Posterior vena cava (tissue), 2 donors: ENCODE data around the gene GPR62. TPM values are rescaled to one million over a fixed set of nuclear protein-coding genes. Genes with fewer than 3 reads are reported as not detected.

Experiments
- DNase-seq: peaks from one replicate; pipeline ENCODE4 v3.0.0-alpha.2; 2020; ENCODE audit warnings: low spot score
- intact Hi-C, 2 donors: fragments of 100-400 bp; cut with DNase I; formaldehyde crosslinking; loops; one replicate each; pipeline versions ENCODE4 v1.14.1 to v1.14.2; 2022 to 2023
- total RNA-seq, 2 donors: library from RNA; stranded (reverse); fragmentation: NEBNext Ultra II Directional; extraction: Animal tissue kit (Norgen Biotek cat#: 25700); gene quantifications; one replicate each; pipeline ENCODE4 v1.2.1, GENCODE V29; 2021
- donor health status: DM: yes; HTN: yes; CAD: no.
- donor health status: DM: yes; HTN: yes; CAD: no.

The GPR62 gene
- total RNA-seq, 2 donors from 2014 or later = not detected

DNA sequence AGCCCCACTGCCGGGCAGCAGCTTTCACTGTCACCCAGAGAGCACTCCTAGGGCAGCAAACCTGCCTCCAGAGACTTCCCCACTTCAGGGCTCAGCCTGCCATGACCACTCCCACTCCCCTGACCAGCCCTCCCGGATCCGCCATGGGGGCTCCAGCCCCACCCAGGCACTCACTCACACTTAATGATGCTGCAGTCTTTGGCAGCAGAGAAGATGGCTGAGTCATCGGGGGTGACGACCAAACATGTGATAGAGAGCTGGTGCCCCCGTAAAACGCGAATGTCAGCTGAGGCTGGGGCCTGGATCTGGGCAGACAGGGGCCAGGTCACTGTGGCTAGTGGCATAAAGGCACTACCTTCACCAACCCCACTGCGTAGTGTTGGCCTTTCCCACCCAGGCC lies 18.2 kb upstream of the GPR62 start:
- intact Hi-C loops = no loop called here

DNA sequence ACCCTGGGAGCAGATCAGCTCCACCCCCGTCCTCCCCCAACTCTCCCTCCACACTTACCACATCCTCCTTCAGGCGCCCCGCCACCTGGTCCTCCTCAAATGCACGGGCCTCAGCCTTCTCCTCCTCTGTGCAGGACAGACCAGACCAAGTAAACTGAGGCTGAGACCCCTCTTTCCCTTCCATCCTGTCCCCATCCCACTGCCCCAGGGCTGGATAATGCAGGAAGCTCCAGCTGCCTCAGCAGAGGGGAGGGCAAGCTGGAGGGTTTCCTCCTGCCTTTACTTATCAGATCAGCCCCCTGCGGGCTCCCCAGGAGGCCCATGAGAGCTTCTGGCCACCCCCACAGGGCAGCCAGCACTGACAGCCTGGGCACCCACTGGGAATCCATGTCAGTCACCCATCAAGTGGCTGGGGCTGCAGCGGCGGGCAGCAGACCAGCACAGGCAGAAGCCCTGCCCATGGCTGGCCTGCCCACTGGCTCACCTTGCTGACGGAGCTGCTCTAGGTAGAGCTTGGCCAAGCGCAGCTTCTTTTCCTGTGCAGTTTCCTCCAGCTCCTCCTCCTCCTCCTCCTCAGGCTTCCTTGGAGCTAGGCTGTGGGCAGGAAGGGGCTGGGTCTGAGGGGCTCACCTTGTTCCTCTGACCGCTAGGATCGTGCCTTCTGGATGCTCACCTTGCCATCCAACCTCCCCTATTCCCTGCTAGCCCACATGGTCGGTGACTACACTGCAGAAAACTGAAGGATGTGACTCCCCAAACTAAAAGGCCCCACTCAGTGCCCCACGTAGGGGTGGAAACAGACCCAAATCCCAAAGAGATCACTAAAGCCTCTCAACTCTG lies 17.4 kb upstream of the GPR62 start:
- DNase-seq = peak; percentile 74
- intact Hi-C loops = no loop called here

More for the DNA sequence above, 18.2 kb upstream of the GPR62 start:
- peak; percentile 62 for DNase-seq

DNA sequence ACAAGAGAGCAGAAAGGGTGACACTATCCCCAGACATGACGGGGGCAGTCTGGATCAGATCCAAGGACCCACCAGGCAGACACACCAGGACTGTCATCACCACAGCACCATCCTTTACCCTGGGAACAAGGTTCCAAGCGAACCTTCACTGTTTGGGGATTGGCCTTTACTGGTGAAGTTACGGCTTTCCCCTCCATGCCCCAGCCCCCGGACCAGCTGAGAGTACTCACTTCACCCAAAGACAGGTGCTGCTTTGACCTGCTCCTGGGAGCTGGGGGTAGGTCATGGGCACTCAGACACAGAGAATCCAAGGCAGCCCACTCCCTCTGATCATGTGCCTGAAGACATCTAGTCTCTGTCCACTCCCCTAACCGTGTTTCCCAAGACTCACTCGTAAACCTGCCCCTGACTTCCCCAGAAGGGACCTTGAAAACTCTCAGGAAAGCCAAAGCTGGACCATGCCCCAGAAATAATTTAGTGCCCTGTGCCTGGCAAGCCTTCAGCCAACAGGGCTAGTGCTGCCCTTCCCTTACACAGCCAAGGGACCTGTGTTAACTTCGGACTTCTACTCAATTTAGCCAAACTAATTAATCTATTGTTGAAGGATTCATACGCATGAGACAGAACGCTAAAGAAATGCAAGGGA lies 16.3 kb upstream of the GPR62 start:
- peak; percentile 38 for DNase-seq
- intact Hi-C loops = no loop called here

DNA sequence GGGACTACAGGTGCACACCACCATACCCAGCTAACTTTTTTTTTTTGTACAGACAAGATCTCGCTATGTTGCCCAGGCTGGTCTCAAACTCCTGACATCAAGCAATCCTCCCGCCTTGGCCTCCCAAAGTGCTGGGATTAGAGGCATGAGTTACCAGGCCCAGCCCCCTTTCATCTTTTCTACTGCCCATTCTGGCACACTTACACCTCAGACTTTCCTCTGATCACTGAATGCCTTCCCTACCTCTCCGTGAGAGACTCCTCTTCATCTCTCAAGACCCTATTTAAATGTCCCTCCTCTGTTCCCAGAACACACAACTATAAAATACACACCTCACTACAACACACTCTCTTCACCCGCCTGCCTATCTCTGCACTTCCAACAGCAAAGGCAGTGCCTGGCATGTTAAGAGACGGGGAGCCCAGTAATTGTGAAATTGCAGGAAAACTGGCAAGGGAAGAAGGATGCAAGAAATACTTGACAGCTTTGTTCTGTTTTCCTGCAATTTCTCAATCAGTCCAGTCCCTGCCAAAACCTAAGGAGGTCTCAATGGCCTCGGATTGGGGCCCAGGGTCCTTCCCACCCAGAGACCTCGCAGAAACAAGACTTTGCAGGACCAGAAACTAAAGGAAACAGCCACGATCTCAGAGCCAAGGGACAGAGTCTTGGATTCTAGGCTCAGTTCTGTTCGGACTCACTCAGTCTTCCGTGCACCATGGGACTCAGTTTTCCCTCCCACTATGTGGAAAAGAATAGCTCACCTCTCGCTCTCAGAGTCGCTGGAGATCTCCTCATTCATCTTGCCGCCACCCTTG lies 14.3 kb upstream of the GPR62 start:
- intact Hi-C loops = no loop called here
- DNase-seq = peak; percentile 41

DNA sequence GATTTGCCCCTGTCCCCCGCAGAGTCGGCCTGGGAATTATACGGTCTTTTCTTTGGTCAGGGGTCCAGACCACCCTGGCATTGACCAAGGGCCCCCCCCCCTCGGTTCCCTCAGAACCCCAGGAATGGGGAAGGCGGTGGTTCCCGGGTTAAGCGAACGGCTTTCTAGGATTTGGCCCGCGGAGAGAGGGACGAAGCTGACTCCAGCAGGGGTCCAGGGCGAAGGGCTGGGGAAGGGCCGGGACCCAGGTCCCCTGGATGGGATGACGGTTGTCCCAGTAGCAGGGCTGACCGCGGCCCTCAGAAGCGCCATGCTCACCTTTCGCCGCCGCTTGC lies 13.8 kb upstream of the GPR62 start:
- DNase-seq = no peak
- intact Hi-C loops = no loop called here

DNA sequence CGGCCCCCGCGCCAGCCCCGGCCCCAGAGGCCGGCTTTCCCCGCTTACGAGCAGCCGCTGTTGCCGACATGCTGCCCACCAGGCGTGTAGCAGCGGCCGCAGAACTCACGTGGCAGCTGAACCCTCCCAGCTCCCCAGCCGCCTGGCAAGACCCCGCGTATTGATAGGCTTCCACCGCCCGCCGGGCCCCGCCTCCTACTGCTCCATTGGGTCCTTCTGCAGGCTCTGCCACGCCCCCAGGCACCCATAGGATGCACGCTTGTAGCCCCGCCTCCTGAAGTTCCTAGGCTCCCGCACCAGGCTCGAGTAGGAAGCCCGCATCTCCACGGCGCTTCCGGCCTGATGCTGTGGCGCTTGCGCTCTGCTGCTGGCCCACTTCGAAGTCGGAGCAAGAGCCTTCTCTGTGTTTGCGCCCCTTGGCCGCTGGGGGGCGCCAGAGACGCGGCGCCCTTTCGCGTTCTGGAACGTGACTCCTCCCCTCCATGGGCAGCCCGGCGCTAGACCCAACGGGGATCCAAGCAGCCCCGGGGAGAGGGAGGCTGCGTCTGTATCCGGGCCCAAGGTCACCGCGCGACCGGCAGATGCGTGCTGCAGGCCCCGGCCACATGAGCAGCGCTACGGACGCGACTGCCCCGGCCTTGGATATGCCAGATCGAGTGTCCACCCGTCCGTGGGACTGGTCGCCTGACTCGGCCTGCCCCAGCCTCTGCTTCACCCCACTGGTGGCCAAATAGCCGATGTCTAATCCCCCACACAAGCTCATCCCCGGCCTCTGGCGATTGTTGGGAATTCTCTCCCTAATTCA lies 13.2 kb upstream of the GPR62 start, which contains the start of the genes PARP3 and RRP9:
PARP3 (plus strand) TSS at position 566 of the 805 bp plus-strand sequence. CDS start 993 bp downstream, outside the sequence.
RRP9 (minus strand) TSS at position 107 of the 805 bp plus-strand sequence; CDS start at position 70, 37 bp downstream.
- peak; percentile 100 for DNase-seq
- intact Hi-C loops = loop anchor here in 1 of 2 donors (1.0 kb wide), 1 partner anchor 36 kb away; no protein-coding TSS in a partner anchor

DNA sequence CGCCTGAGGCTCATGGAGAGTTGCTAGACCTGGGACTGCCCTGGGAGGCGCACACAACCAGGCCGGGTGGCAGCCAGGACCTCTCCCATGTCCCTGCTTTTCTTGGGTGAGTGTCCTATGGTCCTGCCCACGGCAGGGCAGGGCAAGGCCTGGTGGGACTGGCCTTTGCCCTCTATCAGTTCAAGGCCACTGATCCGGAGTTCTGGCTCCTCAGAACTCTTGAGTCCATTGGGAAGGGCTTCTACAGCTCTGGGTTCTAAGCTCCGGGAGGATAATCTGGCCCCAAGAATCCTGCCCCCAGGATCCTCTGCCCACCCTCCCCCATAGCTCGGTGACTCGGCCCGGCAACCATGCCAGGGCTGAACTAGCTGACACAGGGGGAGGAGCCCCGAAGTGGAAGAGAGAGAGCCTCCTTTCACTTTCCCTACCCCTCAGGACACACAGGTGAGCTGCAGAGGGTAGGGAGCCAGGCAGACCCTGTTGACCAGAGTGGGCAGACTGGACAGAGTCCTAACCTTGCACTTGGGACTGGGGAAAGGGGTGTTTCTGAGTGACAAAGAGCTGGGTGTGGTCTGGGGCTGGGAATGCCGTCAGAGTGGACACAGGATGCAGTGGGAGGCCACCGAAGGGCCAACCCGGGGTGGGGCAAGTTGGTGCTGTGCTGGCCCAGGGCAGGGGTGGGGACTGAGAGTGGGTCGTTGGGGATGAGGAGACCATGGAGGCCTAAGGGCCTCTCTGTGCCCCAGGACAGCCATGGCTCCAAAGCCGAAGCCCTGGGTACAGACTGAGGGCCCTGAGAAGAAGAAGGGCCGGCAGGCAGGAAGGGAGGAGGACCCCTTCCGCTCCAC lies 12.4 kb upstream of the GPR62 start:
- intact Hi-C loops = loop anchor here in 1 of 2 donors (1.0 kb wide), 1 partner anchor 35 kb away; no protein-coding TSS in a partner anchor
- DNase-seq = peak; percentile 89

DNA sequence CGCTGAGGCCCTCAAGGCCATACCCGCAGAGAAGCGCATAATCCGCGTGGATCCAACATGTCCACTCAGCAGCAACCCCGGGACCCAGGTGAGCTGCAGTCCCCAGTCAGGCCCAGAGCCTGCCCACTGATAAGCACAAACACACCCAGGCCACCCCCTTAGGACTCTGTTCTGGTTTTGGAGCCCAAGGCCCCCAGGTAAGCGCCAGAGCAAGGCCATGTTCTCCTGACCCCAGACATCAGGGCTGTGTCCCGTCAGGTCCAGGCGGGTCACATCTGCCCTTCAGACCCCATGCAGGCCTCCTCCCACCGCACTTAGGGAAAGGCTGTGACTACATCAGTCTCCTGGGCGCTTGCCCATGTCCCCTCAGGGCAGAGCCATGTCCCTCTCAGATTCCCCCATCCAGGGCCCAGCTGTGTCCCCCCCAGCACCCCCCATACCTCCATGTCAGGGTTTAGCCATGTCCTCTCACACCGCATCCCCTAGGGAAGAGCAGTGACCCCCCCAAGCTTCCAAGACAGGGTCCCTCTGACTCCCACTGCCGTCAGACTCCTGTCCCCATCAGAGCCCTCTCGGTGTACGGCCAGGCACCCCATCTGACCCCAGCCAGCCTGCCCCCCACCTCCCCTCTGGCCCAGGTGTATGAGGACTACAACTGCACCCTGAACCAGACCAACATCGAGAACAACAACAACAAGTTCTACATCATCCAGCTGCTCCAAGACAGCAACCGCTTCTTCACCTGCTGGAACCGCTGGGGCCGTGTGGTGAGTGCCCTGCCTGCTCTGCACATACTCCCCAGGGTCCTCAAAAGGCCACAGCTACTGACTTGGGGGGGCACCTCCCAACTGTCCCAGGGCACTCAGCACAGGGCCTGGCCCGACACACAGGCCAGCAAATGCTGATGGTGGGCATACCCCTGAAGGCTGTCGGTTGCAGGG lies 11.5 kb upstream of the GPR62 start:
- intact Hi-C loops = no loop called here
- peak; percentile 79 for DNase-seq

DNA sequence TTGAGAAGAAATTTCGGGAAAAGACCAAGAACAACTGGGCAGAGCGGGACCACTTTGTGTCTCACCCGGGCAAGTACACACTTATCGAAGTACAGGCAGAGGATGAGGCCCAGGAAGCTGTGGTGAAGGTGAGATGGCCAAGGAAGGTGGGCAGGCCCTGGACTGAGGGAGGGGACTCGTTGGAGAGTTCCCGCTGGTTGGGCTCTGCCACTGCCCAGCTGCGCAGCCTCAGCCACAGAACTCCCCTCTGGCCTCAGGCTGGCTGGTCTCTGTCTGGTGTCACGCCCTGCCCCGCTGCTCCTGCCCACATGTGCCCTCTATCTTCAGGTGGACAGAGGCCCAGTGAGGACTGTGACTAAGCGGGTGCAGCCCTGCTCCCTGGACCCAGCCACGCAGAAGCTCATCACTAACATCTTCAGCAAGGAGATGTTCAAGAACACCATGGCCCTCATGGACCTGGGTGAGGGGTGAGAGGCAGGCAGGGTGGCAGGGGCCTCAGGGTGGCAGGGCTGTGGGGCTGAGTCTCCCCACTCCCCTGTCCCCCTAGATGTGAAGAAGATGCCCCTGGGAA lies 10.6 kb upstream of the GPR62 start:
- intact Hi-C loops = no loop called here
- peak; percentile 80 for DNase-seq

DNA sequence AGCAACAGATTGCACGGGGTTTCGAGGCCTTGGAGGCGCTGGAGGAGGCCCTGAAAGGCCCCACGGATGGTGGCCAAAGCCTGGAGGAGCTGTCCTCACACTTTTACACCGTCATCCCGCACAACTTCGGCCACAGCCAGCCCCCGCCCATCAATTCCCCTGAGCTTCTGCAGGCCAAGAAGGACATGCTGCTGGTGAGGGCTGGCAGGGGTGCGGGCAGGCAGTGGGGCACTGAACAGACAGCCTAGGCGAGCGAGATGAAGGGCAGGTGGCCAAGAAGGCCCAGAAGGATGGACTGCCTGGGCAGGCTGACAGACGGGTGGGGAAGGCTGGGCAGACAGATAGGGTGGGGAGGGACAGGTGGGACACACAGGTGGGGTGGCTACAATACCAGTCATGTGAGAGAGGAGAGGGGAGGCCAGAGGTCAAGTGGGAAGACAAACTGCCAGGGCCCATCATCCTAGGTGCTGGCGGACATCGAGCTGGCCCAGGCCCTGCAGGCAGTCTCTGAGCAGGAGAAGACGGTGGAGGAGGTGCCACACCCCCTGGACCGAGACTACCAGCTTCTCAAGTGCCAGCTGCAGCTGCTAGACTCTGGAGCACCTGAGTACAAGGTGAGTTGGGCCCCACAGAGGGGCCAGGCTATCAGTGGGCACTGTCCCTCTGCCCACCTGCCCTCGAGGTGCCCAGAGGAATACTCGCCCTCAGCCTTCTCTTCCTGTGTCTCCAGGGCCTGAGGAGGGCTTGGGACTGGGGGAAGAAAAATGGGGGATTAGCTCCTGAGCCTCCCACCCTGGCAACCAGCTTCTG lies 9.9 kb upstream of the GPR62 start:
- intact Hi-C loops = no loop called here
- DNase-seq = peak; percentile 76

DNA sequence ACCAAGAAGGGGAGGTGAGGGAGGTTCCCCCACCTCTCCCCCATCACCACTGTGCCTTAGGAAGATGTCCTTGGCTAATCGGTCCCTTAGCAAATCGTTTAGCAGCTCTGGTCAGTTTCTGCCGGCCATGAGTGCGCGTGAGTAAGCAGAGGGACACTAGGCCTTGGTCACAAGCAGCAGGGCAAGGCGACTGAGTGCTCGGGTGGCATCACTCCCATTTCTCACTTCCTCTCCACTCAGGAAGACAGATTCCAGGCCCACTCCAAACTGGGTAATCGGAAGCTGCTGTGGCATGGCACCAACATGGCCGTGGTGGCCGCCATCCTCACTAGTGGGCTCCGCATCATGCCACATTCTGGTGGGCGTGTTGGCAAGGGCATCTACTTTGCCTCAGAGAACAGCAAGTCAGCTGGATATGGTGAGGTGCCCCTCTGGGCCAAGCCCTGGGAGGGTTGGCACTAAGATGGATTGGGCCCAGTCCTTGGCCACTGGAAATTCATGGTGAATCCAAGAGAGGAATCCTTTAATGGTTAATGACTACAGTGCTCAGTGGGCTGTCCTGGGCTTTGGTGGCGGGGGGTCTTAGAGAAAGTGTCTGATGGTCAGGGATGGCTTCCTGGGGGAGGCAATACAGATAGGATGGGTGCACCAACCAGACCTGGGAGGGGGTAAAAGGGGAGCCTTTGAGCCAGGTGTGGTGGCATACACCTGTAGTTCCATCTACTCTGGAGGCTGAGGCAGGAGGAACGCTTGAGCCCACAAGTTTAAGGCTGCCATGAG lies 9.1 kb upstream of the GPR62 start:
- DNase-seq = peak; percentile 47
- intact Hi-C loops = no loop called here

DNA sequence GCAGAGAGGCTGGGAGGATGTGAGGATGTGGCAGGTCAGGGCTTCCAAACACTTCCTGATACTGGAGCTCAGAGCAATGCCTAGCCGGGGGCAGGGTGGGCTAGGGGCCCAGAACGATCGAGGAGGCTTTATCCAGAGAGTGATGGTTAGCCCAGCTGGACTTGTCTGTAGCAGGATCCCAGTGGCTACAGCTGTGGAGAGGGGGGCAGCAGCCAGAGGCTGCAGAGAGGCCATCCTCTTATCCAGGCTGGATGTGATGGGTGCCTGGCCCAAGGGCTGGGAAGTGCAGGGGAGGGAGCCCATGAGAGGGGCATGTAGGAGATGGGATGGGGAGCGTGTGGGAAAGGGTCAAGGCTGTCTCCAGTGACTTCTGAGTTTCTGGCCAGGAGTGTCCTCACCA lies 8.4 kb upstream of the GPR62 start:
- intact Hi-C loops = no loop called here

DNA sequence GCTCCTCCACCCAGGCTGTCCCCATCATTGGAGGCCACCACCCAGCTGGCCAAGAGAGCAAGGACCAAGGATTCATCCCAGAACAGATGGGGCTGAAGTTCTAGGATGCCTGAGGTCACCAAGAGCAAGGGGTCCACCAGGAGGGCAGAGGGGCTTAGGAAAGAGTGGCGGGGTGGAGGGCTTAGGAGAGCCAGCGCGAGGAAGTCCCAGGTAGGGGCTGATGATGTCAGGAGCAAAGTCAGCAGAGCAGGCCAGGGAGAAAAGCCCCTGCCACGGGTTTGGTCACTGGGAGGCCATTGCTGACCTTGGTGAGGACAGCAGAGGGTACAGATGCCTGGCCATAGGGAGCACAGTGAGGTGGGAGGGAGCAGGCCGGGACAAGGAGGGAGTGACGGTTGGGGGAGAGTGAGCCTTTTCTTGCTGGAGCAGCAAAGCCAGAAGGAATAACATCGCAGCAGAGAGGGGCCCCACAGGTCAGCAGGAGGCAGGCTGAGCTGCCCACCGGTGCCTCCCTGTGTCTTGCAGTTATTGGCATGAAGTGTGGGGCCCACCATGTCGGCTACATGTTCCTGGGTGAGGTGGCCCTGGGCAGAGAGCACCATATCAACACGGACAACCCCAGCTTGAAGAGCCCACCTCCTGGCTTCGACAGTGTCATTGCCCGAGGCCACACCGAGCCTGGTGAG lies 7.8 kb upstream of the GPR62 start:
- intact Hi-C loops = no loop called here

More for the DNA sequence above, 8.4 kb upstream of the GPR62 start:
- peak; percentile 64 for DNase-seq

DNA sequence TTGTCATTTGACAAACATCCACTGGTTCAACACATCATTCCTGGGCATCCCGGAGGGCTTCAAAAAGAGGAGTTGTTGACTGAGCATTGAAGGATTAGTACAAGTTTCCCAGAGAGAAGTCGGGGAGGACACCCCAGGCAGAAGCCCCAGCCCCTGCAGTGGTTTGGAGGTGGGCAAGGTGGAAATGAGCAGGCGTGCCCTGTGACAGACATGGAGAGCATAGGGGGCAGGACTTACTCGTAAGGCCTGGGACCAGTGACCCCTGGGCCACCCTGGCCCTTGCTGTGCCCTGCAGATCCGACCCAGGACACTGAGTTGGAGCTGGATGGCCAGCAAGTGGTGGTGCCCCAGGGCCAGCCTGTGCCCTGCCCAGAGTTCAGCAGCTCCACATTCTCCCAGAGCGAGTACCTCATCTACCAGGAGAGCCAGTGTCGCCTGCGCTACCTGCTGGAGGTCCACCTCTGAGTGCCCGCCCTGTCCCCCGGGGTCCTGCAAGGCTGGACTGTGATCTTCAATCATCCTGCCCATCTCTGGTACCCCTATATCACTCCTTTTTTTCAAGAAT lies 7.1 kb upstream of the GPR62 start:
- intact Hi-C loops = no loop called here
- peak; percentile 53 for DNase-seq

More for the DNA sequence above, 7.8 kb upstream of the GPR62 start:
- peak; percentile 69 for DNase-seq
